K562 (cell line): ENCODE measurements around the gene LAMTOR5. TPM values are rescaled to one million over a fixed set of nuclear protein-coding genes. Genes with fewer than 3 reads are reported as not detected.

ENCODE experiments used
- ADNP ChIP-seq: fragments of 200-800 bp; sonication (Bioruptor generic); IDR thresholded peaks from 2 replicates; pipeline ENCODE4 v1.6.1; 2016; ENCODE audit warnings: missing genetic modification characterization, missing compliant biosample characterization
- ARHGAP35 ChIP-seq: fragments of 450-650 bp; IDR thresholded peaks from 2 replicates; pipeline ENCODE4 v1.6.1; 2018; ENCODE audit not compliant: partially characterized antibody
- EWSR1 ChIP-seq: fragments of 450-650 bp; IDR thresholded peaks from 2 replicates; pipeline ENCODE4 v1.6.1; 2018; ENCODE audit warnings: borderline replicate concordance, mild to moderate bottlenecking, low read depth, moderate library complexity; ENCODE audit not compliant: partially characterized antibody
- HLTF ChIP-seq: fragments of 450-650 bp; IDR thresholded peaks from 2 replicates; pipeline ENCODE4 v1.6.1; 2016
- ILK ChIP-seq: fragments of 450-650 bp; IDR thresholded peaks from 2 replicates; pipeline ENCODE4 v1.6.1; 2016; ENCODE audit warnings: missing genetic modification characterization, low read depth, mild to moderate bottlenecking, missing compliant biosample characterization, moderate library complexity, borderline replicate concordance
- IRF2 ChIP-seq: sonication (generic); formaldehyde crosslinking; IDR thresholded peaks from 2 replicates; pipeline ENCODE4 v1.8.1; 2022; ENCODE audit warnings: mild to moderate bottlenecking, missing genetic modification reagents
- MED1 ChIP-seq: sonication (generic); formaldehyde crosslinking; IDR thresholded peaks from 2 replicates; pipeline ENCODE4 v1.8.1; 2023; ENCODE audit warnings: missing genetic modification reagents, borderline replicate concordance
- NCOA2 ChIP-seq, 2 experiments: fragments of 450-650 bp; IDR thresholded peaks; 2 replicates each; pipeline ENCODE4 v1.6.1; 2018; ENCODE audit warnings: mild to moderate bottlenecking in 2 of 2, moderate library complexity in 1 of 2; ENCODE audit not compliant: partially characterized antibody in 2 of 2
- PHB2 ChIP-seq: fragments of 450-650 bp; IDR thresholded peaks from 2 replicates; pipeline ENCODE4 v1.6.1; 2017; ENCODE audit warnings: low read depth
- PURB ChIP-seq: sonication (generic); formaldehyde crosslinking; IDR thresholded peaks from 2 replicates; pipeline ENCODE4 v1.9.0; 2021; ENCODE audit warnings: low read depth, mild to moderate bottlenecking, missing genetic modification reagents
- SRSF9 ChIP-seq: fragments of 200-400 bp; formaldehyde crosslinking; IDR thresholded peaks from 2 replicates; pipeline ENCODE4 v1.6.1; 2017; ENCODE audit warnings: low read depth, low read length, borderline replicate concordance
- TEAD4 ChIP-seq, 2 experiments: sonication (generic) in 1 of 2; formaldehyde crosslinking in 1 of 2; IDR thresholded peaks; 2 replicates each; pipeline versions ENCODE4 v1.6.1 to v1.8.0; 2012 to 2022; ENCODE audit warnings: borderline replicate concordance in 1 of 2, inconsistent platforms in 1 of 2, low read length in 1 of 2, mild to moderate bottlenecking in 1 of 2, missing genetic modification reagents in 1 of 2
- THAP7 ChIP-seq: fragments of 250-450 bp; sonication (Bioruptor Pico); IDR thresholded peaks from 2 replicates; pipeline ENCODE4 v1.5.0; 2021
- ZBTB2 ChIP-seq: fragments of 450-650 bp; IDR thresholded peaks from 2 replicates; pipeline ENCODE4 v1.6.1; 2016; ENCODE audit warnings: antibody characterized with exemption
- ZSCAN32 ChIP-seq: fragments of 450-650 bp; formaldehyde crosslinking; IDR thresholded peaks from 2 replicates; pipeline ENCODE4 v1.4.0; 2020; ENCODE audit warnings: mild to moderate bottlenecking, moderate library complexity
- polyA plus RNA-seq, 8 experiments: library from polyadenylated mRNA; depleted of rRNA in 4 of 8; stranded (reverse) in 5 of 8; unstranded in 3 of 8; fragments of >200 nt; fragmentation: Nextera tagmentation in 2 of 8; fragmentation: Illumina TruSeq in 1 of 8; extraction: Ambion mirVana in 2 of 8; extraction: Trizol in 1 of 8; gene quantifications; 2 replicates each; pipeline versions ENCODE4 v1.2.1 to v1.2.3, GENCODE V29; 2011 to 2014; ENCODE audit warnings: inconsistent platforms in 1 of 8, missing spikeins in 1 of 8
- total RNA-seq, 7 experiments: library from RNA; depleted of rRNA in 6 of 7; stranded (reverse); fragments of >200 nt in 6 of 7; fragmentation: Illumina TruSeq in 2 of 7; extraction: Trizol in 2 of 7; gene quantifications; 2 replicates each; pipeline versions ENCODE4 v1.2.1 to v1.2.3, GENCODE V29; 2011 to 2021; ENCODE audit warnings: low replicate concordance in 1 of 7
- TF ChIP-seq, protein P1 (sequence below): fragments of 450-650 bp; IDR thresholded peaks from 2 replicates; pipeline ENCODE4 v1.6.1; 2018; ENCODE audit not compliant: partially characterized antibody
- TF ChIP-seq, protein P2 (sequence below): fragments of 450-650 bp; IDR thresholded peaks from 2 replicates; pipeline ENCODE4 v1.6.1; 2014; ENCODE audit warnings: low read depth, mild to moderate bottlenecking, moderate library complexity, borderline replicate concordance
- TF ChIP-seq, protein P3 (sequence below): sonication (generic); formaldehyde crosslinking; IDR thresholded peaks from 2 replicates; pipeline ENCODE4 v1.8.0; 2022; ENCODE audit warnings: mild to moderate bottlenecking, low read depth, missing genetic modification reagents
- TF ChIP-seq, protein P4 (sequence below): sonication (generic); formaldehyde crosslinking; IDR thresholded peaks from 2 replicates; pipeline ENCODE4 v1.8.1; 2022; ENCODE audit warnings: missing genetic modification reagents

Gene LAMTOR5
- total and polyA plus RNA-seq, 9 of the 15 experiments (the other 6 are each of a cell fraction or from before 2014, with no cell fraction given): 118 to 712 (median 241) TPM

- TF ChIP-seq TEAD4 (IDR thresholded peaks at IDR 0.05; ENCODE audit: low read length) (peak; percentile 49), TEAD4 (CRISPR knock-in tag; IDR thresholded peaks at IDR 0.05; ENCODE audit: borderline replicate concordance) (no peak), MED1 (no peak), PHB2 (no peak), ILK (tag) (no peak), ZSCAN32 (peak; percentile 79), PURB (CRISPR knock-in tag) (no peak), EWSR1 (no peak), NCOA2 (IDR thresholded peaks at IDR 0.05; ENCODE audit: partially characterized antibody in 2 of 2) (no peak), IRF2 (no peak), HLTF (no peak), THAP7 (CRISPR knock-in tag) (no peak), ADNP (tag) (no peak), ARHGAP35 (no peak), ZBTB2 (0 out of 2 replicates have a peak, but pooled peaks have one; percentile 29), SRSF9 (no peak)
- TF ChIP-seq, protein P1, sequence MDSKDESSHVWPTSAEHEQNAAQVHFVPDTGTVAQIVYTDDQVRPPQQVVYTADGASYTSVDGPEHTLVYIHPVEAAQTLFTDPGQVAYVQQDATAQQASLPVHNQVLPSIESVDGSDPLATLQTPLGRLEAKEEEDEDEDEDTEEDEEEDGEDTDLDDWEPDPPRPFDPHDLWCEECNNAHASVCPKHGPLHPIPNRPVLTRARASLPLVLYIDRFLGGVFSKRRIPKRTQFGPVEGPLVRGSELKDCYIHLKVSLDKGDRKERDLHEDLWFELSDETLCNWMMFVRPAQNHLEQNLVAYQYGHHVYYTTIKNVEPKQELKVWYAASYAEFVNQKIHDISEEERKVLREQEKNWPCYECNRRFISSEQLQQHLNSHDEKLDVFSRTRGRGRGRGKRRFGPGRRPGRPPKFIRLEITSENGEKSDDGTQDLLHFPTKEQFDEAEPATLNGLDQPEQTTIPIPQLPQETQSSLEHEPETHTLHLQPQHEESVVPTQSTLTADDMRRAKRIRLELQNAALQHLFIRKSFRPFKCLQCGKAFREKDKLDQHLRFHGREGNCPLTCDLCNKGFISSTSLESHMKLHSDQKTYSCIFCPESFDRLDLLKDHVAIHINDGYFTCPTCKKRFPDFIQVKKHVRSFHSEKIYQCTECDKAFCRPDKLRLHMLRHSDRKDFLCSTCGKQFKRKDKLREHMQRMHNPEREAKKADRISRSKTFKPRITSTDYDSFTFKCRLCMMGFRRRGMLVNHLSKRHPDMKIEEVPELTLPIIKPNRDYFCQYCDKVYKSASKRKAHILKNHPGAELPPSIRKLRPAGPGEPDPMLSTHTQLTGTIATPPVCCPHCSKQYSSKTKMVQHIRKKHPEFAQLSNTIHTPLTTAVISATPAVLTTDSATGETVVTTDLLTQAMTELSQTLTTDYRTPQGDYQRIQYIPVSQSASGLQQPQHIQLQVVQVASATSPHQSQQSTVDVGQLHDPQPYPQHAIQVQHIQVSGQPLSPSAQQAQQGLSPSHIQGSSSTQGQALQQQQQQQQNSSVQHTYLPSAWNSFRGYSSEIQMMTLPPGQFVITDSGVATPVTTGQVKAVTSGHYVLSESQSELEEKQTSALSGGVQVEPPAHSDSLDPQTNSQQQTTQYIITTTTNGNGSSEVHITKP: no peak
- TF ChIP-seq, protein P2, sequence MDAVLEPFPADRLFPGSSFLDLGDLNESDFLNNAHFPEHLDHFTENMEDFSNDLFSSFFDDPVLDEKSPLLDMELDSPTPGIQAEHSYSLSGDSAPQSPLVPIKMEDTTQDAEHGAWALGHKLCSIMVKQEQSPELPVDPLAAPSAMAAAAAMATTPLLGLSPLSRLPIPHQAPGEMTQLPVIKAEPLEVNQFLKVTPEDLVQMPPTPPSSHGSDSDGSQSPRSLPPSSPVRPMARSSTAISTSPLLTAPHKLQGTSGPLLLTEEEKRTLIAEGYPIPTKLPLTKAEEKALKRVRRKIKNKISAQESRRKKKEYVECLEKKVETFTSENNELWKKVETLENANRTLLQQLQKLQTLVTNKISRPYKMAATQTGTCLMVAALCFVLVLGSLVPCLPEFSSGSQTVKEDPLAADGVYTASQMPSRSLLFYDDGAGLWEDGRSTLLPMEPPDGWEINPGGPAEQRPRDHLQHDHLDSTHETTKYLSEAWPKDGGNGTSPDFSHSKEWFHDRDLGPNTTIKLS: peak; percentile 17; the same call in 1 of the 2 replicates
- TF ChIP-seq, protein P3, sequence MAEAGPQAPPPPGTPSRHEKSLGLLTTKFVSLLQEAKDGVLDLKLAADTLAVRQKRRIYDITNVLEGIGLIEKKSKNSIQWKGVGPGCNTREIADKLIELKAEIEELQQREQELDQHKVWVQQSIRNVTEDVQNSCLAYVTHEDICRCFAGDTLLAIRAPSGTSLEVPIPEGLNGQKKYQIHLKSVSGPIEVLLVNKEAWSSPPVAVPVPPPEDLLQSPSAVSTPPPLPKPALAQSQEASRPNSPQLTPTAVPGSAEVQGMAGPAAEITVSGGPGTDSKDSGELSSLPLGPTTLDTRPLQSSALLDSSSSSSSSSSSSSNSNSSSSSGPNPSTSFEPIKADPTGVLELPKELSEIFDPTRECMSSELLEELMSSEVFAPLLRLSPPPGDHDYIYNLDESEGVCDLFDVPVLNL (CRISPR knock-in tag): peak; percentile 48; the same call in 1 of the 2 replicates
- TF ChIP-seq, protein P4, sequence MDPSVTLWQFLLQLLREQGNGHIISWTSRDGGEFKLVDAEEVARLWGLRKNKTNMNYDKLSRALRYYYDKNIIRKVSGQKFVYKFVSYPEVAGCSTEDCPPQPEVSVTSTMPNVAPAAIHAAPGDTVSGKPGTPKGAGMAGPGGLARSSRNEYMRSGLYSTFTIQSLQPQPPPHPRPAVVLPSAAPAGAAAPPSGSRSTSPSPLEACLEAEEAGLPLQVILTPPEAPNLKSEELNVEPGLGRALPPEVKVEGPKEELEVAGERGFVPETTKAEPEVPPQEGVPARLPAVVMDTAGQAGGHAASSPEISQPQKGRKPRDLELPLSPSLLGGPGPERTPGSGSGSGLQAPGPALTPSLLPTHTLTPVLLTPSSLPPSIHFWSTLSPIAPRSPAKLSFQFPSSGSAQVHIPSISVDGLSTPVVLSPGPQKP: no peak
These were observed 5.1 kb upstream of the LAMTOR5 start (continued) for GRCh38 chr1:110412576-110412975.
